Fibroblast of villous mesenchyme (primary cell): ENCODE measurements around the gene MS4A15. TPM values are rescaled to one million over a fixed set of nuclear protein-coding genes. Genes with fewer than 3 reads are reported as not detected.
A peak's percentile ranks its signal among the peaks of the same experiment; 100 is the strongest.

Experiments
- DNase-seq: peaks from one replicate; pipeline ENCODE4 v3.0.0-alpha.2; 2010; ENCODE audit warnings: low read depth
- H3K4me3 ChIP-seq: 2 replicates; pipeline ENCODE4 v1.5.1; 2011; ENCODE audit warnings: low read depth, mild to moderate bottlenecking, low read length
- CTCF ChIP-seq: IDR thresholded peaks from 2 replicates; pipeline ENCODE4 v1.5.1; 2012; ENCODE audit warnings: low read depth, mild to moderate bottlenecking, low read length; ENCODE audit not compliant: insufficient read depth
- total RNA-seq: library from RNA; depleted of rRNA; stranded (reverse); fragments of >200 nt; gene quantifications from 2 replicates; pipeline ENCODE4 v1.2.3, GENCODE V29; 2012

The MS4A15 gene
- total RNA-seq, 1 donor: not detected

DNA sequence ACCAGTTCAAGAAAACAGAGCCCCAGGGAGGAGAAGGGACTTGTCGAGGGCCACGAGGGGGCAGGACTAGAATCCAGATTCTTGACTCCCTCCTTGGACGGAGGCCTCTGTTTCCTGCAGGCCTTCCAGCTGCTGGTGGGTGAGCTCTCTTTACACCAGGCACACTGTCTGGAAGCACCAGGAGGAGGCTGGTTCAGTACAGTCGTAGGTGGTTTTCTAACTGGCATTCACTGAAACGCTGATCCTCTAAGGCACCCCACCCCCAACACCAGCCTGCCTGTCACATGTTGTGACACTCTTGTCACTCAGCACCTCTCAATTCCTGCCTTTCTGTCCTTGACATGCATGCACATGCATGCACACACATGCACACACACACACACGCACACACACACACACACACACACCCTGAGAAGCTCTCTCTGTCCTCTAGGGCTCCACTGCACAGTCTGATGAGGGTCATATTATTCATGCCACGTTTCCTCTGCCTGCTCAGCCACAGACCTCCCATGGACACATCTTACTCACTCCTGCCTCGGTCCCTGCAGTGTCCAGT is 29.2 kb downstream of the MS4A15 start:
- TF ChIP-seq CTCF: no peak
- no peak overlapping the region for H3K4me3 ChIP-seq
- no peak for DNase-seq

DNA sequence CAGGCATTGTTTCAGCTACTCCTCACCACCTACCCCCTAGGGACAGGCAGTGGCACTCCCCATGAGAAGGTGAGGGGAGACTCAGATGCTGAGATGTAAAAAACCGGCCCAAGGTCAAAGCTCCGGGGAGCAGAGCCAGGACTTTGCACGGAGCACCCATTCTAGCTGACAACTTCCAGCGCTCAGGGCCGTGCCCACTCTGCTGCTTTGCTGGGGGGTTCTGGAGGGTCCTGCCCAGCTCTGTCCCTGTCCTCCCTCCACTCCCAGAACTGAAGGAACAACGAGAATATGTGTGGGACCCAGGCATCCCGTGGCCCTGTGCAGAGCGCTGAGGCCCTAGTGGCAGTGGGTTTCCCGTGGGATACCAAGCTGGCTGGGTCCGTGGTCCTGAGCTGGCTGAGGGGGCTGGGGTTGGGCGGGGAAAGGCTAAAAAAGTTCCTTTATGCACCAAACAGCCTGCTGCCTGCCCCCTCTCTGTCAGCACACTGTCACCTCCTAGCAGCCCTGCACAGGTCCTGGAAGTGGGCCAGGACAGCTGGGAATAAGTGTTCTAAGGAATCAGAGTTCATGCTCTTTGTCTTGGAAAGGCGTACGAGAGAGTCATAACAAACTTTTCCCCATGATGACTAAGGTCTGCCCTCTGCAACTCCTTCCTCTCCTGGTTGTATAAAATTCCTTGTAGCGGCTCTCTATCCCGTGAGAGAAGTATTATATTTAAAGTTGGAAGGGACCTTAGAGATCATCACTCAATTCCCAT is 30.3 kb downstream of the MS4A15 start:
- peak; percentile 70 for DNase-seq
- H3K4me3 ChIP-seq: no peak overlapping the region
- TF ChIP-seq CTCF: no peak

DNA sequence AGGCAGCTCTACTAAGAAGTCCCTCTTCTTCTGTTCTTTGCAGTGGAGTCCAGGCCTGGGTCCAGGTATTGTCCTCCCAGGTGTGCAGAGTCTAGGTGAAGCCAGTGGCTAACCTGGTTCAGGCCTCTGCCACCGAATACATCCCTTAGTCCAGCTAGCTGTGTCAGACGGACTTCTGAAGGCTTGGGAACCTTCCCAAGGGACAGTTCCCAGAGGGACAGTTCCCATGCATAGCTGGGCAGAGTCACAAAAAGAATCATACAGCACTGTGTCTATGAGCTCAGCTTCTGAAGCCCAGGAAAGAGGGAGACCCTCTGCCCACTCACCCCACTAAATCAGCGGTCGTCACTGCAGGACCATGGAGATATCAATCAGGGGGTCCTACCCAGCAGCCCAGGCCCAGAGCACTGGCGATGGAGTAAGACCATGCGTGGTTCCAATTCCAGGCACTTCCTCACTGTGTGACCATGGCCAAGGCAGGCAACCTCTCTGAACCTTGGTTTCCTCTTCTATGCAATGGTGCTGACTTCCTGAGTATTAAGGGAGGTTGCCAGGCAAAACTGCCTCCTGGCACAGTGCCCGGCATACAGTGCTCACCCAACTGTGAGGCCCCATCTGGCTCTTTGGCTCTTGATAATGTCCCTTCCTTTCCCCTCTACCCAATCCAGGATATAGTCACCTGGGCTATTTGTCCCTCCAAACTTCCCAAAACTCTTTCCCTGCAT is 31.9 kb downstream of the MS4A15 start:
- no peak for DNase-seq
- no peak for TF ChIP-seq CTCF
- H3K4me3 ChIP-seq: no peak overlapping the region

GRCh38 chr11:60790726-60791125 is 34.1 kb downstream of the MS4A15 start:
- TF ChIP-seq CTCF: no peak
- DNase-seq: no peak
- no peak overlapping the region for H3K4me3 ChIP-seq

- DNase-seq: no peak
- no peak for TF ChIP-seq CTCF
- H3K4me3 ChIP-seq: no peak overlapping the region
These were observed 34.7 kb downstream of the MS4A15 start for GRCh38 chr11:60791153-60791933.

DNA sequence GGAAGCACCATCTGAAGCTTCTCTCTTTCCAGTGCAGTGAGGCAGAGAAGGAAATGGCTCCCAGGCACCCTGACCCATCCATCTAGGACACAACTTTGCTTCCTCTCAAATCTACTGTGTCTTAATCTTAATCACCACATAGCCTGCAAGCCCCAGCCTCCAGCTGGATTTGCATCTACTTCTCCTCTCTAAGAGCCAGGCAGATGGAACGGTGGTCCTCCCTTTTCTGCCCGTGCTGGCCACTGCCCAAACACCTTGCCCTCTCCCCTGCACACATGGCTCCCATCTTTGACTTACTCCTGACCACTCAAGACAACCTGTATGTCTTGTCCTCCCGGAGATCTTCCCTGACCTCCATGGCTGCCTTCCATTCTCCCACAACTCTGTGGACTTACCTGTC is 35.9 kb downstream of the MS4A15 start:
- no peak overlapping the region for H3K4me3 ChIP-seq
- TF ChIP-seq CTCF: no peak
- DNase-seq: no peak
